Neuronal stem cell (in vitro differentiated cells): ENCODE results near the gene STIMATE.

ENCODE experiments used
- DNase-seq: peaks from one replicate; pipeline ENCODE4 v3.0.0-alpha.2; 2013; ENCODE audit warnings: low spot score
- H2AFZ ChIP-seq: one replicate; pipeline ENCODE4 v1.6.1; 2013; ENCODE audit warnings: mild to moderate bottlenecking, low read length, inconsistent platforms
- H2AK5ac ChIP-seq: 2 replicates; pipeline ENCODE4 v1.6.1; 2013; ENCODE audit warnings: low read depth, mild to moderate bottlenecking, inconsistent platforms, low read length, moderate library complexity, mixed read lengths
- H2BK120ac ChIP-seq: 2 replicates; pipeline ENCODE4 v1.6.1; 2013; ENCODE audit warnings: low read depth, mild to moderate bottlenecking, inconsistent platforms, low read length, moderate library complexity, mixed read lengths
- H2BK12ac ChIP-seq: one replicate; pipeline ENCODE4 v1.6.1; 2013; ENCODE audit warnings: low read length, inconsistent platforms
- H2BK15ac ChIP-seq: 2 replicates; pipeline ENCODE4 v1.6.1; 2013; ENCODE audit warnings: mild to moderate bottlenecking, low read length, inconsistent platforms, mixed read lengths
- H2BK5ac ChIP-seq: one replicate; pipeline ENCODE4 v1.6.1; 2013; ENCODE audit warnings: inconsistent platforms, mild to moderate bottlenecking, low read length, moderate library complexity
- H3K14ac ChIP-seq: one replicate; pipeline ENCODE4 v1.6.1; 2013; ENCODE audit warnings: low read length, inconsistent platforms
- H3K18ac ChIP-seq: 2 replicates; pipeline ENCODE4 v1.6.1; 2013; ENCODE audit warnings: low read length, inconsistent platforms
- H3K23ac ChIP-seq: 2 replicates; pipeline ENCODE4 v1.6.1; 2013; ENCODE audit warnings: low read depth, mild to moderate bottlenecking, mixed read lengths, low read length, inconsistent platforms; ENCODE audit not compliant: poor library complexity
- H3K27ac ChIP-seq: replicated peaks from 3 replicates; pipeline ENCODE4 v1.5.1; 2013; ENCODE audit warnings: low read length, inconsistent platforms
- H3K27me3 ChIP-seq, 3 experiments: 2 replicates each; pipeline ENCODE4 v1.6.1; 2013; ENCODE audit warnings: low read length in 3 of 3, mild to moderate bottlenecking in 2 of 3, inconsistent platforms in 1 of 3, low read depth in 1 of 3, mixed read lengths in 1 of 3, moderate library complexity in 1 of 3; ENCODE audit not compliant: control insufficient read depth in 3 of 3, insufficient read depth in 3 of 3
- H3K36me3 ChIP-seq, 2 donors: replicated peaks in 1 of 2; 2 replicates each; pipeline ENCODE4 v1.6.1; 2013; ENCODE audit warnings: low read length in 2 of 2; ENCODE audit not compliant: control insufficient read depth in 2 of 2, insufficient read depth in 2 of 2
- H3K4ac ChIP-seq: 2 replicates; pipeline ENCODE4 v1.6.1; 2013; ENCODE audit warnings: inconsistent platforms, mild to moderate bottlenecking, low read length, moderate library complexity
- H3K4me1 ChIP-seq, 2 donors: 1 replicate in 1 of 2; 2 replicates in 1 of 2; pipeline ENCODE4 v1.6.1; 2013; ENCODE audit warnings: low read length in 2 of 2, low read depth in 1 of 2; ENCODE audit not compliant: control insufficient read depth in 2 of 2, insufficient read depth in 1 of 2
- H3K4me2 ChIP-seq: one replicate; pipeline ENCODE4 v1.6.1; 2013; ENCODE audit warnings: mild to moderate bottlenecking, low read length, inconsistent platforms; ENCODE audit not compliant: insufficient read depth, poor library complexity, severe bottlenecking
- H3K4me3 ChIP-seq, 2 donors: 2 replicates each; pipeline ENCODE4 v1.5.1; 2013; ENCODE audit warnings: low read length in 2 of 2, mild to moderate bottlenecking in 2 of 2, inconsistent platforms in 1 of 2, moderate library complexity in 1 of 2
- H3K79me1 ChIP-seq: one replicate; pipeline ENCODE4 v1.6.1; 2013; ENCODE audit warnings: low read depth, mild to moderate bottlenecking, inconsistent platforms, low read length, moderate library complexity
- H3K9ac ChIP-seq: one replicate; pipeline ENCODE4 v1.6.1; 2013; ENCODE audit warnings: mild to moderate bottlenecking, low read depth, low read length, inconsistent platforms; ENCODE audit not compliant: poor library complexity
- H3K9me3 ChIP-seq, 2 donors: replicated peaks in 1 of 2; 2 replicates each; pipeline versions ENCODE3 to v1.6.1; 2013; ENCODE audit warnings: low read length in 2 of 2, mild to moderate bottlenecking in 2 of 2, inconsistent platforms in 1 of 2, low read depth in 1 of 2, mixed read lengths in 1 of 2, moderate library complexity in 1 of 2; ENCODE audit not compliant: control insufficient read depth in 2 of 2, insufficient read depth in 1 of 2
- H4K8ac ChIP-seq: one replicate; pipeline ENCODE4 v1.6.1; 2013; ENCODE audit warnings: low read depth, mild to moderate bottlenecking, inconsistent platforms, low read length, moderate library complexity
- H4K91ac ChIP-seq: one replicate; pipeline ENCODE4 v1.6.1; 2013; ENCODE audit warnings: low read length, low read depth, mild to moderate bottlenecking, inconsistent platforms; ENCODE audit not compliant: poor library complexity
- WGBS, 2 donors: extraction: QIAGEN DNeasy Blood & Tissue Kit; methylation state at CpG; one replicate each; pipeline ENCODE4 v1.1.7; 2013; ENCODE audit warnings: missing lambda C conversion rate in 2 of 2, mixed read lengths in 1 of 2; ENCODE audit not compliant: insufficient read length in 2 of 2, insufficient replicate concordance in 1 of 2; ENCODE audit errors: extremely low coverage in 2 of 2; 5-methylcytosine and 5-hydroxymethylcytosine counted together

Gene STIMATE

GRCh38 chr3:52801839-52802238, 95.5 kb downstream of the STIMATE start:
- no peak overlapping the region for H2AFZ ChIP-seq
- no peak overlapping the region for H3K27ac ChIP-seq
- H4K91ac ChIP-seq, result no peak overlapping the region
- H2BK5ac ChIP-seq, result no peak overlapping the region
- H3K23ac ChIP-seq, result no peak overlapping the region
- peaks cover 0 to 3% of the 10 kb centered on the region in 2 donors for H3K4me1 ChIP-seq
- no peak overlapping the region for H3K14ac ChIP-seq
- H2BK120ac ChIP-seq, result no peak overlapping the region
- H4K8ac ChIP-seq, result no peak overlapping the region
- H3K4me2 ChIP-seq, result no peak overlapping the region
- no peak overlapping the region for H3K9ac ChIP-seq
- peaks cover 0 to 6% (median 0%) of the 10 kb centered on the region in 3 experiments for H3K27me3 ChIP-seq
- DNase-seq, result no peak
- H2AK5ac ChIP-seq, result no peak overlapping the region
- no peaks in the 10 kb centered on the region for H3K79me1 ChIP-seq
- no peak overlapping the region for H3K4ac ChIP-seq
- peak overlapping the region; percentile 38 for H2BK15ac ChIP-seq
- no peaks in the 10 kb centered on the region for H3K36me3 ChIP-seq
- peaks cover 0 to 2% of the 10 kb centered on the region in 2 donors for H3K9me3 ChIP-seq
- no peak overlapping the region for H3K4me3 ChIP-seq
- no peak overlapping the region for H2BK12ac ChIP-seq
- H3K18ac ChIP-seq, result no peak overlapping the region
- no CpG with 5 or more reads among the region's 5 CpGs for WGBS, 2 donors

- DNase-seq, result no peak
- H3K4me1 ChIP-seq, result no peaks in the 10 kb centered on the region
- no peak overlapping the region for H3K23ac ChIP-seq
- H3K9me3 ChIP-seq, result no peaks in the 10 kb centered on the region
- H3K27ac ChIP-seq, result no peak overlapping the region
- H3K4me2 ChIP-seq, result no peak overlapping the region
- H3K4me3 ChIP-seq, result no peak overlapping the region
- no peaks in the 10 kb centered on the region for H3K36me3 ChIP-seq
- no peak overlapping the region for H2AFZ ChIP-seq
- H3K79me1 ChIP-seq, result no peaks in the 10 kb centered on the region
- no peak overlapping the region for H2BK120ac ChIP-seq
- H2AK5ac ChIP-seq, result no peak overlapping the region
- no peak overlapping the region for H2BK5ac ChIP-seq
- H2BK15ac ChIP-seq, result no peak overlapping the region
- no peak overlapping the region for H3K4ac ChIP-seq
- no peak overlapping the region for H4K8ac ChIP-seq
- H2BK12ac ChIP-seq, result no peak overlapping the region
- H4K91ac ChIP-seq, result no peak overlapping the region
- H3K14ac ChIP-seq, result no peak overlapping the region
- peaks cover 0 to 6% (median 0%) of the 10 kb centered on the region in 3 experiments for H3K27me3 ChIP-seq
- no CpG with 5 or more reads among the region's 7 CpGs for WGBS, 2 donors
- no peak overlapping the region for H3K9ac ChIP-seq
- H3K18ac ChIP-seq, result no peak overlapping the region
Observed at GRCh38 chr3:52800079-52800478, 97.3 kb downstream of the STIMATE start.

GRCh38 chr3:52798978-52799476, 98.3 kb downstream of the STIMATE start:
- peaks cover 0 to 6% (median 0%) of the 10 kb centered on the region in 3 experiments for H3K27me3 ChIP-seq
- no CpG with 5 or more reads among the region's 14 CpGs for WGBS, 2 donors
- H2AFZ ChIP-seq, result no peak overlapping the region
- H2AK5ac ChIP-seq, result peak overlapping the region; percentile 30
- no peak overlapping the region for H4K8ac ChIP-seq
- peak overlapping the region; percentile 52 for H2BK15ac ChIP-seq
- H3K9me3 ChIP-seq, result no peaks in the 10 kb centered on the region
- H3K27ac ChIP-seq, result no peak overlapping the region
- H3K9ac ChIP-seq, result no peak overlapping the region
- H3K18ac ChIP-seq, result no peak overlapping the region
- H2BK120ac ChIP-seq, result no peak overlapping the region
- no peak overlapping the region for H3K23ac ChIP-seq
- H3K4ac ChIP-seq, result no peak overlapping the region
- no peak for DNase-seq
- H3K79me1 ChIP-seq, result no peaks in the 10 kb centered on the region
- H3K4me3 ChIP-seq, result no peak overlapping the region
- H3K4me1 ChIP-seq, result peaks cover 4 to 9% of the 10 kb centered on the region in 2 donors
- no peak overlapping the region for H3K14ac ChIP-seq
- no peaks in the 10 kb centered on the region for H3K36me3 ChIP-seq
- no peak overlapping the region for H2BK5ac ChIP-seq
- H2BK12ac ChIP-seq, result peak overlapping the region; percentile 26
- no peak overlapping the region for H4K91ac ChIP-seq
- H3K4me2 ChIP-seq, result no peak overlapping the region

GRCh38 chr3:52798376-52798977, 98.9 kb downstream of the STIMATE start:
- H3K4me2 ChIP-seq, result no peak overlapping the region
- H2AFZ ChIP-seq, result no peak overlapping the region
- no peak overlapping the region for H2BK5ac ChIP-seq
- H2BK120ac ChIP-seq, result no peak overlapping the region
- H3K4ac ChIP-seq, result no peak overlapping the region
- H3K27ac ChIP-seq, result no peak overlapping the region
- no peak overlapping the region for H4K91ac ChIP-seq
- peaks cover 0 to 6% (median 0%) of the 10 kb centered on the region in 3 experiments for H3K27me3 ChIP-seq
- H3K23ac ChIP-seq, result peak overlapping the region; percentile 4
- no peak overlapping the region for H3K14ac ChIP-seq
- H3K4me1 ChIP-seq, result peaks cover 4 to 9% of the 10 kb centered on the region in 2 donors
- H3K79me1 ChIP-seq, result no peaks in the 10 kb centered on the region
- no peaks in the 10 kb centered on the region for H3K36me3 ChIP-seq
- no peaks in the 10 kb centered on the region for H3K9me3 ChIP-seq
- WGBS, 2 donors, result no CpG with 5 or more reads among the region's 10 CpGs
- peak overlapping the region; percentile 26 for H2BK12ac ChIP-seq
- DNase-seq, result no peak
- H4K8ac ChIP-seq, result no peak overlapping the region
- peak overlapping the region; percentile 52 for H2BK15ac ChIP-seq
- H3K18ac ChIP-seq, result peak overlapping the region; percentile 39
- H2AK5ac ChIP-seq, result peak overlapping the region; percentile 30
- no peak overlapping the region for H3K9ac ChIP-seq
- H3K4me3 ChIP-seq, result no peak overlapping the region
